Neural progenitor cell (in vitro differentiated cells): ENCODE measurements around the gene LY6G6D. TPM values are rescaled to one million over a fixed set of nuclear protein-coding genes. Genes with fewer than 3 reads are reported as not detected.
A peak's percentile ranks its signal among the peaks of the same experiment; 100 is the strongest.

Source experiments
- DNase-seq: peaks from one replicate; pipeline ENCODE4 v3.0.0-alpha.2; 2016; ENCODE audit warnings: low spot score
- H2AFZ ChIP-seq: fragments of 200-600 bp; sonication (generic); replicated peaks from 2 replicates; pipeline ENCODE4 v1.6.1; 2016; ENCODE audit warnings: antibody characterized with exemption
- H3F3A ChIP-seq: fragments of 200-600 bp; sonication (generic); 2 replicates; pipeline ENCODE4 v1.6.1; 2016; ENCODE audit warnings: antibody characterized with exemption, low read depth
- H3K27ac ChIP-seq: fragments of 200-600 bp; sonication (generic); 2 replicates; pipeline ENCODE4 v1.5.1; 2016; ENCODE audit warnings: mild to moderate bottlenecking
- H3K27me3 ChIP-seq: fragments of 200-600 bp; sonication (generic); 2 replicates; pipeline ENCODE4 v1.6.1; 2016; ENCODE audit warnings: mild to moderate bottlenecking, moderate library complexity
- H3K36me3 ChIP-seq: fragments of 200-600 bp; sonication (generic); 2 replicates; pipeline ENCODE4 v1.5.1; 2016
- H3K4me1 ChIP-seq: fragments of 200-600 bp; sonication (generic); 2 replicates; pipeline ENCODE4 v1.6.1; 2016; ENCODE audit warnings: mixed run types
- H3K4me2 ChIP-seq: fragments of 200-600 bp; sonication (generic); 2 replicates; pipeline ENCODE4 v1.6.1; 2016
- H3K4me3 ChIP-seq: fragments of 200-600 bp; sonication (generic); 2 replicates; pipeline ENCODE4 v1.5.1; 2016
- H3K79me2 ChIP-seq: fragments of 200-600 bp; sonication (generic); 2 replicates; pipeline ENCODE4 v1.6.1; 2016; ENCODE audit warnings: low read depth
- H3K9ac ChIP-seq: fragments of 200-600 bp; sonication (generic); 2 replicates; pipeline ENCODE4 v1.6.1; 2016
- H3K9me3 ChIP-seq: fragments of 200-600 bp; sonication (generic); 2 replicates; pipeline ENCODE4 v1.5.1; 2016; ENCODE audit warnings: low read depth
- H4K20me1 ChIP-seq: fragments of 200-600 bp; sonication (generic); 2 replicates; pipeline ENCODE4 v1.6.1; 2016; ENCODE audit warnings: low read depth
- H3K27ac Mint-ChIP-seq: 3 replicates; pipeline ENCODE4 v1.8.0; 2021; ENCODE audit warnings: mixed read lengths
- H3K27me3 Mint-ChIP-seq: 2 replicates; pipeline ENCODE4 v1.8.0; 2022; ENCODE audit warnings: low read depth, mild to moderate bottlenecking, inconsistent platforms, moderate library complexity, mixed read lengths; ENCODE audit not compliant: insufficient read depth
- H3K36me3 Mint-ChIP-seq: 3 replicates; pipeline ENCODE4 v1.8.0; 2021; ENCODE audit warnings: mixed read lengths
- H3K4me1 Mint-ChIP-seq: 3 replicates; pipeline ENCODE4 v1.8.0; 2021; ENCODE audit warnings: mixed read lengths
- H3K4me3 Mint-ChIP-seq: 3 replicates; pipeline ENCODE4 v1.8.0; 2021; ENCODE audit warnings: mild to moderate bottlenecking, moderate library complexity, mixed read lengths
- H3K9me3 Mint-ChIP-seq: 3 replicates; pipeline ENCODE4 v1.8.0; 2020; ENCODE audit warnings: mixed read lengths
- CTCF ChIP-seq: fragments of 200-600 bp; sonication (generic); IDR thresholded peaks from 2 replicates; pipeline ENCODE4 v1.5.1; 2017; ENCODE audit warnings: antibody characterized with exemption, mild to moderate bottlenecking
- EZH2 ChIP-seq: fragments of 200-600 bp; sonication (generic); IDR thresholded peaks from 2 replicates; pipeline ENCODE4 v1.6.1; 2017; ENCODE audit warnings: antibody characterized with exemption, mild to moderate bottlenecking, moderate library complexity
- EZH2phosphoT487 ChIP-seq: fragments of 200-600 bp; sonication (generic); IDR thresholded peaks from 2 replicates; pipeline ENCODE4 v1.6.1; 2017; ENCODE audit warnings: antibody characterized with exemption
- total RNA-seq: library from RNA; depleted of rRNA; stranded (reverse); fragments of >200 nt; gene quantifications from 2 replicates; pipeline ENCODE4 v1.2.3, GENCODE V29; 2015; ENCODE audit warnings: low replicate concordance

LY6G6D gene
- total RNA-seq, 1 donor from 2014 or later: 0.90 TPM

- Histone ChIP-seq H4K20me1 (peaks cover 26% of the 10 kb centered on the region), H3K27me3 (no peaks in the 10 kb centered on the region), H3K79me2 (peaks cover 42% of the 10 kb centered on the region), H3K4me2 (no peak overlapping the region), H3K36me3 (peaks cover 5% of the 10 kb centered on the region), H3K27ac (no peak overlapping the region), H3K4me1 (peaks cover 29% of the 10 kb centered on the region), H3K4me3 (no peak overlapping the region), H2AFZ (no peak overlapping the region), H3F3A (peaks cover 77% of the 10 kb centered on the region), H3K9me3 (no peaks in the 10 kb centered on the region), H3K9ac (no peak overlapping the region)
- no peaks in the 10 kb centered on the region for H3K9me3 Mint-ChIP-seq
- H3K27ac Mint-ChIP-seq: no peak overlapping the region
- TF ChIP-seq EZH2phosphoT487 (no peak), EZH2 (no peak), CTCF (no peak)
- no peak for DNase-seq
- peak overlapping the region; percentile 94 for H3K4me3 Mint-ChIP-seq
- peaks cover 61% of the 10 kb centered on the region for H3K4me1 Mint-ChIP-seq
- H3K27me3 Mint-ChIP-seq: no peaks in the 10 kb centered on the region
- H3K36me3 Mint-ChIP-seq: peaks cover 24% of the 10 kb centered on the region
Observed at GRCh38 chr6:31733734-31734133, 18.6 kb downstream of the LY6G6D start.

- H3K27ac Mint-ChIP-seq: peak overlapping the region; percentile 75
Observed at GRCh38 chr6:31734247-31734820, 19.2 kb downstream of the LY6G6D start.

GRCh38 chr6:31734821-31735406 lies 19.8 kb downstream of the LY6G6D start:
- Histone ChIP-seq H2AFZ (no peak overlapping the region), H3K4me3 (peak overlapping the region; percentile 92), H3K4me2 (peak overlapping the region; percentile 99), H3K9me3 (no peaks in the 10 kb centered on the region), H3K9ac (peak overlapping the region; percentile 67), H4K20me1 (peaks cover 21% of the 10 kb centered on the region), H3F3A (peaks cover 71% of the 10 kb centered on the region), H3K27ac (peak overlapping the region; percentile 16), H3K36me3 (peaks cover 5% of the 10 kb centered on the region), H3K27me3 (no peaks in the 10 kb centered on the region), H3K79me2 (peaks cover 36% of the 10 kb centered on the region), H3K4me1 (peaks cover 34% of the 10 kb centered on the region)
- Mint-ChIP-seq H3K36me3 (peaks cover 21% of the 10 kb centered on the region), H3K27ac (peak overlapping the region; percentile 100), H3K4me1 (peaks cover 66% of the 10 kb centered on the region), H3K4me3 (peak overlapping the region; percentile 94), H3K27me3 (peaks cover 2% of the 10 kb centered on the region), H3K9me3 (no peaks in the 10 kb centered on the region)
- no peak for TF ChIP-seq CTCF
- no peak for TF ChIP-seq EZH2phosphoT487
- TF ChIP-seq EZH2: no peak
- peak; percentile 53 for DNase-seq

More at GRCh38 chr6:31734247-31734820, 19.2 kb downstream of the LY6G6D start:
- H3K27me3 ChIP-seq: no peaks in the 10 kb centered on the region
- H3K9ac ChIP-seq: no peak overlapping the region
- H3K9me3 ChIP-seq: no peaks in the 10 kb centered on the region
- H3K36me3 ChIP-seq: peaks cover 5% of the 10 kb centered on the region
- peaks cover 36% of the 10 kb centered on the region for H3K79me2 ChIP-seq
- H4K20me1 ChIP-seq: peaks cover 21% of the 10 kb centered on the region
- peak overlapping the region; percentile 99 for H3K4me2 ChIP-seq
- TF ChIP-seq CTCF (no peak), EZH2 (no peak), EZH2phosphoT487 (no peak)
- Mint-ChIP-seq H3K27me3 (no peaks in the 10 kb centered on the region), H3K36me3 (peaks cover 21% of the 10 kb centered on the region), H3K4me1 (peaks cover 61% of the 10 kb centered on the region), H3K9me3 (no peaks in the 10 kb centered on the region), H3K4me3 (peak overlapping the region; percentile 94)
- H3K27ac ChIP-seq: no peak overlapping the region
- H3K4me1 ChIP-seq: peaks cover 33% of the 10 kb centered on the region
- H2AFZ ChIP-seq: no peak overlapping the region
- no peak for DNase-seq
- H3F3A ChIP-seq: peaks cover 75% of the 10 kb centered on the region
- H3K4me3 ChIP-seq: peak overlapping the region; percentile 92
